ENCODE measurements around the gene HTRA1.

The HTRA1 gene

DNA sequence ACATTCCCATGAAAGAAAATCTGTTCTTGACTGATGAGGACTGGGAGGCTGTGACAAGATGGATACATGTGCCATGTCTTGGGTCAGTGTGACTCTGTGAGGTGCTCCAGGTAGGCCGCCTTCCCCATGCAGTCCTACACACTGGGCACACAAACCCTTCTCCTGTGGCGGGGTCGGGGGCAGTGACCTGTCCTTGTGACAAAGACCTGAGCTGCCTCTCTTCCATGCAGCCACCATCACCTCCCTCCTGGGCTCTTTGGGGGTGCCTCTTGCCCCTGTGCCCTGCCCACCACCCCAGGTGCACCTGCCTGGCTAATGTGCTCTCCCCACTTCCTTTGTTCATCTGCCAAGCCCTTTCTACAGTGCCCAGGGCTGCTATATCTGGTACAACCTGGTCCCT, 63.5 kb downstream of the HTRA1 start:
- Histone ChIP-seq H3K9me3 (ENCODE audit: control insufficient read depth, low read length) (peaks cover 4% of the 10 kb centered on the region), H3K4me1 (ENCODE audit: control insufficient read depth, insufficient read depth, low read length) (no peaks in the 10 kb centered on the region), H3K27me3 (replicated peaks; ENCODE audit: control insufficient read depth, insufficient read depth, low read length) (peaks cover 10% of the 10 kb centered on the region), H3K36me3 (ENCODE audit: control insufficient read depth, insufficient read depth, low read length, severe bottlenecking) (no peaks in the 10 kb centered on the region), H3K9ac (ENCODE audit: low read length) (no peak overlapping the region), H3K4me3 (ENCODE audit: low read length) (no peak overlapping the region)
- DNase-seq (ENCODE audit: low read depth): no peak

- no peak overlapping the region for H3K4me3 ChIP-seq (ENCODE audit: low read length)
- peaks cover 15% of the 10 kb centered on the region for H3K27me3 ChIP-seq (replicated peaks; ENCODE audit: control insufficient read depth, insufficient read depth, low read length)
- no peak overlapping the region for H3K9ac ChIP-seq (ENCODE audit: low read length)
- no peaks in the 10 kb centered on the region for H3K36me3 ChIP-seq (ENCODE audit: control insufficient read depth, insufficient read depth, low read length, severe bottlenecking)
- H3K9me3 ChIP-seq (ENCODE audit: control insufficient read depth, low read length): peaks cover 4% of the 10 kb centered on the region
- no peaks in the 10 kb centered on the region for H3K4me1 ChIP-seq (ENCODE audit: control insufficient read depth, insufficient read depth, low read length)
- no peak for DNase-seq (ENCODE audit: low read depth)
Measured at GRCh38 chr10:122525788-122526187, 64.4 kb downstream of the HTRA1 start.

GRCh38 chr10:122526892-122527291, 65.5 kb downstream of the HTRA1 start:
- Histone ChIP-seq H3K27me3 (replicated peaks; ENCODE audit: control insufficient read depth, insufficient read depth, low read length) (peaks cover 18% of the 10 kb centered on the region), H3K4me3 (ENCODE audit: low read length) (no peak overlapping the region), H3K4me1 (ENCODE audit: control insufficient read depth, insufficient read depth, low read length) (no peaks in the 10 kb centered on the region), H3K9ac (ENCODE audit: low read length) (no peak overlapping the region), H3K9me3 (ENCODE audit: control insufficient read depth, low read length) (peaks cover 4% of the 10 kb centered on the region), H3K36me3 (ENCODE audit: control insufficient read depth, insufficient read depth, low read length, severe bottlenecking) (no peaks in the 10 kb centered on the region)
- no peak for DNase-seq (ENCODE audit: low read depth)

DNA sequence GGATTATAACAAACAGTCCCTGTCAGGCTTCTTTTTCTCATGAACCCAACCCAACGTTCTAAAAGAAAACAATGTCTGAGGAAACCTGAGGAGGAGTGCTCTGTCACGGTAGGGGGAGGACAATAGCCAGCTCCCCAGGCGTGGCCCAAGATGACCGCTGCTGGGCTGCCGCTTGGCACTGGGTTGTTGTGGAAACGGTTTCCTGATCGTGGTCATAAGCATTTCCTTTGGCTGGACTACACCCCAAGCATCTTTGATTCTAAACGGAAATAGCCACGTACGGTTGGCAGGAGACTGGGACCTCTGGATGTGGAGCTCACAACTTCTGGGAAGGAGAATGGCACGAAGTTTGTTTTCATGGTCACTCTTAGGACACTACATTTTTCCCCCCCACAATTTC, 68.8 kb downstream of the HTRA1 start:
- Histone ChIP-seq H3K36me3 (ENCODE audit: control insufficient read depth, insufficient read depth, low read length, severe bottlenecking) (no peaks in the 10 kb centered on the region), H3K27me3 (replicated peaks; ENCODE audit: control insufficient read depth, insufficient read depth, low read length) (peaks cover 18% of the 10 kb centered on the region), H3K9me3 (ENCODE audit: control insufficient read depth, low read length) (no peaks in the 10 kb centered on the region), H3K4me3 (ENCODE audit: low read length) (no peak overlapping the region), H3K4me1 (ENCODE audit: control insufficient read depth, insufficient read depth, low read length) (no peaks in the 10 kb centered on the region), H3K9ac (ENCODE audit: low read length) (no peak overlapping the region)
- DNase-seq (ENCODE audit: low read depth): no peak

DNA sequence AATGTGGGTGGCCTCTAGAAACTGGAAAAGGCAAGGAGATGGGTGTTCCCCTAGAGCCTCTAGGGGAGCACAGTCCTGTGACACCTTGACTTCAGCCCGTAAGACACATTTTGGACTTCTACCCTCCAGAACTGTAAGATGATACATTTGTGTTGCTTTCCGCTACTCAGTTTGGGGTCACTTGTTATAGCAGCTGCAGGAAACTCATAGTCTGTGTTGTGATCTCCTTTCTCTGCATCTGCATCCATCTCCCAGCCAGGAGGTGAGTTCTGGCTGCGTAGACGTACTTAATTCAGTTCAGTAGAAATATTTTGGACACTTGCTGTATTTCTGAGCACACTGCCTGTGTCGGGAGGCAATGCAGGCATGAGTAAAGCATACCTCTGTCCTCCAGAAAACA, 69.9 kb downstream of the HTRA1 start:
- DNase-seq (ENCODE audit: low read depth): no peak
- peaks cover 13% of the 10 kb centered on the region for H3K27me3 ChIP-seq (replicated peaks; ENCODE audit: control insufficient read depth, insufficient read depth, low read length)
- H3K9me3 ChIP-seq (ENCODE audit: control insufficient read depth, low read length): no peaks in the 10 kb centered on the region
- H3K4me1 ChIP-seq (ENCODE audit: control insufficient read depth, insufficient read depth, low read length): no peaks in the 10 kb centered on the region
- no peak overlapping the region for H3K9ac ChIP-seq (ENCODE audit: low read length)
- no peaks in the 10 kb centered on the region for H3K36me3 ChIP-seq (ENCODE audit: control insufficient read depth, insufficient read depth, low read length, severe bottlenecking)
- H3K4me3 ChIP-seq (ENCODE audit: low read length): no peak overlapping the region

GRCh38 chr10:122531939-122532338, 70.6 kb downstream of the HTRA1 start:
- Histone ChIP-seq H3K36me3 (ENCODE audit: control insufficient read depth, insufficient read depth, low read length, severe bottlenecking) (no peaks in the 10 kb centered on the region), H3K9me3 (ENCODE audit: control insufficient read depth, low read length) (no peaks in the 10 kb centered on the region), H3K27me3 (replicated peaks; ENCODE audit: control insufficient read depth, insufficient read depth, low read length) (peaks cover 11% of the 10 kb centered on the region), H3K4me1 (ENCODE audit: control insufficient read depth, insufficient read depth, low read length) (no peaks in the 10 kb centered on the region), H3K4me3 (ENCODE audit: low read length) (no peak overlapping the region), H3K9ac (ENCODE audit: low read length) (no peak overlapping the region)
- no peak for DNase-seq (ENCODE audit: low read depth)

GRCh38 chr10:122532601-122533296, 71.4 kb downstream of the HTRA1 start:
- Histone ChIP-seq H3K4me3 (ENCODE audit: low read length) (no peak overlapping the region), H3K36me3 (ENCODE audit: control insufficient read depth, insufficient read depth, low read length, severe bottlenecking) (no peaks in the 10 kb centered on the region), H3K27me3 (replicated peaks; ENCODE audit: control insufficient read depth, insufficient read depth, low read length) (peaks cover 11% of the 10 kb centered on the region), H3K9ac (ENCODE audit: low read length) (no peak overlapping the region), H3K9me3 (ENCODE audit: control insufficient read depth, low read length) (no peaks in the 10 kb centered on the region), H3K4me1 (ENCODE audit: control insufficient read depth, insufficient read depth, low read length) (no peaks in the 10 kb centered on the region)
- no peak for DNase-seq (ENCODE audit: low read depth)

- no peak overlapping the region for H3K9ac ChIP-seq (ENCODE audit: low read length)
- no peak for DNase-seq (ENCODE audit: low read depth)
- H3K27me3 ChIP-seq (replicated peaks; ENCODE audit: control insufficient read depth, insufficient read depth, low read length): no peaks in the 10 kb centered on the region
- peaks cover 16% of the 10 kb centered on the region for H3K4me1 ChIP-seq (ENCODE audit: control insufficient read depth, insufficient read depth, low read length)
- no peaks in the 10 kb centered on the region for H3K9me3 ChIP-seq (ENCODE audit: control insufficient read depth, low read length)
- H3K36me3 ChIP-seq (ENCODE audit: control insufficient read depth, insufficient read depth, low read length, severe bottlenecking): no peaks in the 10 kb centered on the region
- H3K4me3 ChIP-seq (ENCODE audit: low read length): no peak overlapping the region
Measured at GRCh38 chr10:122537545-122537944, 76.2 kb downstream of the HTRA1 start.

- Histone ChIP-seq H3K9ac (ENCODE audit: low read length) (no peak overlapping the region), H3K4me1 (ENCODE audit: control insufficient read depth, insufficient read depth, low read length) (peaks cover 16% of the 10 kb centered on the region), H3K9me3 (ENCODE audit: control insufficient read depth, low read length) (no peaks in the 10 kb centered on the region), H3K36me3 (ENCODE audit: control insufficient read depth, insufficient read depth, low read length, severe bottlenecking) (no peaks in the 10 kb centered on the region), H3K4me3 (ENCODE audit: low read length) (peak overlapping the region; percentile 28), H3K27me3 (replicated peaks; ENCODE audit: control insufficient read depth, insufficient read depth, low read length) (no peaks in the 10 kb centered on the region)
- no peak for DNase-seq (ENCODE audit: low read depth)
Measured at GRCh38 chr10:122541541-122542002, 80.2 kb downstream of the HTRA1 start.

DNA sequence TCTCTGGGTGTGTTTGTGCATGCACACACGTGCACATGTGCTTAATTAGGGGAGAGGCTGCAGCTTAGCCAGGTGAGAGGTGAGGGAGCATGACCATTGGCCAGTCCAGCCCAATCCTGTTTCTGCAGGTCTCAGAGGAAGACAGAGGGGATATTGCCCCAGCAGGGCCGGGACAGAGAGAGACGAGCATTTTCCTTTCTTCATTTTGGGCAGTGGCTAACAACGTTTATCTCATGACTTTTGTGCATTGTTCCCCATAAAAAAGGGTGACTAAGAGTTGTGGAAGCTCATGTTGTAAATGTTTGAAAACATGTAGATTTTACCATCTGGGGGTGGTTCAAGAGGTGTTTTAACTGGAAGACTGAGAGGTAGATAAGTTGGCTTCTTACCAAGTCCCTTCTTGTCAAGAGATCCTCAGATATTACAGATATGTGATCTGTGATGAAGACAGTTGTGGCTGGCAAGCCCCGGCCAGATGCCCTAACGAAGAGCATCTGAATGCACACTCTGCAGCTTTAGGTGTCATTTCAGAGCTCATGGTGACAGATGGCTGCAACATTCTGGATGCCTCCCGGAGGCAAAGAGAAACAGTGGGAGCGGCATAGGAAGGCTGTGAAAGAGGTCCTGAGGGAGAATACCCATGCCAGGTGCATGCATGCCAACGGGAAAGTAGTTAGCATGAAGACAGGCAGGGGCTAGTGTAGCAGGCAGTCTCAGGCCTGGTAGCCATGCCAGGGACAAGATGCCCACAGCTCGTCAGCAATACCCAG, 82.5 kb downstream of the HTRA1 start:
- H3K36me3 ChIP-seq (ENCODE audit: control insufficient read depth, insufficient read depth, low read length, severe bottlenecking): no peaks in the 10 kb centered on the region
- DNase-seq (ENCODE audit: low read depth): no peak
- no peaks in the 10 kb centered on the region for H3K9me3 ChIP-seq (ENCODE audit: control insufficient read depth, low read length)
- H3K9ac ChIP-seq (ENCODE audit: low read length): no peak overlapping the region
- peaks cover 16% of the 10 kb centered on the region for H3K4me1 ChIP-seq (ENCODE audit: control insufficient read depth, insufficient read depth, low read length)
- no peaks in the 10 kb centered on the region for H3K27me3 ChIP-seq (replicated peaks; ENCODE audit: control insufficient read depth, insufficient read depth, low read length)
- no peak overlapping the region for H3K4me3 ChIP-seq (ENCODE audit: low read length)

GRCh38 chr10:122544493-122544892, 83.1 kb downstream of the HTRA1 start:
- H3K4me1 ChIP-seq (ENCODE audit: control insufficient read depth, insufficient read depth, low read length): peaks cover 16% of the 10 kb centered on the region
- no peak for DNase-seq (ENCODE audit: low read depth)
- H3K9me3 ChIP-seq (ENCODE audit: control insufficient read depth, low read length): no peaks in the 10 kb centered on the region
- no peaks in the 10 kb centered on the region for H3K36me3 ChIP-seq (ENCODE audit: control insufficient read depth, insufficient read depth, low read length, severe bottlenecking)
- no peak overlapping the region for H3K4me3 ChIP-seq (ENCODE audit: low read length)
- no peak overlapping the region for H3K9ac ChIP-seq (ENCODE audit: low read length)
- H3K27me3 ChIP-seq (replicated peaks; ENCODE audit: control insufficient read depth, insufficient read depth, low read length): no peaks in the 10 kb centered on the region

All from adipocyte (in vitro differentiated cells).